HG03196 (cell line): ENCODE data around the gene BTLA.
"Not testable (repeated sequence)": the region's sequence is repeated elsewhere in the genome, so short reads cannot be mapped to it uniquely, and the experiment has no call there.

Experiments
- ATAC-seq: cut with Tn5 transposase; IDR thresholded peaks from one replicate; pipeline ENCODE4 v1.9.1; 2021; ENCODE audit not compliant: unreplicated experiment

The BTLA gene

GRCh38 chr3:112448939-112449338, 50.3 kb downstream of the BTLA start:
- ATAC-seq: no peak

DNA sequence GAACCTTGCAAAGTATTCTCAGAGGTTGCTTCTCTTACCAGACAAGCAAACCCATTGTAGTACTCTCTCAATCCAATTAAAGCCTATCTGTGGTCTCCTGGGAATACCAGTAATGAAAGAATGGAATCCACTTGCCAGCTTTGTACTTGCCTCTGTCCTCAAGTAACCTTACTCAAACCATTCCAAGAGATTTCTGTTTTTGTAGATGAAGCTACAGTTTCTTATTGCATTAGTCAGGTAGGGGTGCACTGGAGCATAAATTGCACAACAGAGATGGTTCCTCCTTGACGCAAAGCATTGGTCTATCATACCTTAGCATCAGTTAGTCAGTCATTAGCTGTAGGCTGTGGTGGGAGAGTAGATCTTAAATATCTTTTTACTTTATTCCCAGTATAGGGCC, 52.9 kb downstream of the BTLA start:
- no peak for ATAC-seq

- no peak for ATAC-seq
Observed at GRCh38 chr3:112445839-112446238, 53.4 kb downstream of the BTLA start.

- no peak for ATAC-seq
Observed at GRCh38 chr3:112437146-112438022, 61.9 kb downstream of the BTLA start.

DNA sequence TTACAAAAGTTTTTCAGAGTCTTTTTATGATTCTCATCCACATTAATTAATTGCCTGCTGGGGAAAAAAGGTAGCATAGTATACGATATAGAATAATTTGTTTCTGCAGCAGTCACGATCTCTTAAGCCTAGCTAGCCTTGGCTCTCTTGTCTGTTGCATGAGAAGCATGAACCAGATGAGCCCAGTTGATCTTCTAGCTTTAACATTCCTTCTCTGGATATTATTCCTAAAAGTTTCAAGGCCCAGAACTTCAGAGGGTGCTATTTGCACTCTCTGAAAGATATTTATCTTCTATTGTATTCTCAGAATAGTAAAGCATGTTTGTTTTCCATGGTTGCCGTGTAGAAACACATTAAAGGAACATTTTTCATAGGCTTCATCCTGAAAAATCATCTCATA, 69.3 kb downstream of the BTLA start:
- no peak for ATAC-seq

DNA sequence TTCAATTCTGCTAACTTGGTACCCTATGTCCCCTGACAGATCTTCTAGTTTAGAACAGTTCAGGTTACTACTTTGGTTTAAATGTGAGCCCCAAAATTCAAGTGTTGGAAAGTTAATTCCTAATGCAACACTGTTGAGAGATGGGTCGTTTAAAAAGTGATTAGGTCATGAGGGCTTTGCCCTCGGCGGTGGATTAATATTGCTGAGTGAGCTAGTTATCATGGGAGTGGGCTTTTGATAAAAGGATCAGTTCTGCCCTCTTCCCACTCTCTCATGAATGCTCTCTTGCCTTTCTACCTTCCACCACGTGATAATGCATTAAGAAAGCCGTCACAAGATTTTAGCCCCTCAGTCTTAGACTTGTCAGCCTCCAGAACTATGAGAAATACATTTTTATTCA, 72.1 kb downstream of the BTLA start:
- no peak for ATAC-seq

DNA sequence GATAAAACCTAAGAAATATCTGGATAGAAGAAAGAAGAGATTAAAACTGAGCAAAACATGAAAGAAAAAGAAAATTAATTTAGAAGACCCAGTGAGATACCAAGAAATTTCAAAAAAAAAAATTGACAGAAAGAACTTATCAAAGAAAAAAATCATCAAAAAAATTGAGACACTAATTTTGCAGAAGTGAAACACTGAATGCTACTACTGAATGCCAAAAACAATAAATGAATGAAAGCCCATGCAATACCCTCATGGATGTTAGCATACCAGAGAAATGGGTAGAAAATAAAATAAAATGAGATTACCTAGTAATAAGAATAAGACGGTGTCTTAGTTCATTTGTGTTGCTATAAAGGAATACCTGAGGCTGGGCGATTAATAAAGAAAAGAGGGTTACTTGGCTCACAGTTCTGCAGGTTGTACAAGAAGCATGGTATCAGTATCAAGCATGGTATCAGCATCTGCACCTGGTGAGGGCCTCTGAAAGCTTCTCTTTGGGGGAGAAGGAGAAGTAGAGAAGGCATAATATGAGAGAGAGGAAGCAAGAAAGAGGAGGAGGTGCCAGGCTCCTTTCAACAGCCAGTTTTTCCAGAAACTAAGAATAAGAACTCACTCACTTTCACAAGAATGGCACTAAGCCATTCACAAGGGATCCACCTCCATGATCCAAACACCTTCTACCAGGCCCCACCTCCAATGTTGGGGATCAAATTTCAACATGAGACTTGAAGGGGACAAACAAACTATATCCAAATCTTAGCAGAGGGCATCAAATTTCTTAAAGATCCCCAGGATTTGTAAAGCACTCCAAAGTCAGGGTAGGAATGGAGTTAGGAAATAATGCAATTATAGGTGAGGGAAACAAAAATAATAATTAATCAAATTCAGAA, 73.2 kb downstream of the BTLA start:
- no peak for ATAC-seq

DNA sequence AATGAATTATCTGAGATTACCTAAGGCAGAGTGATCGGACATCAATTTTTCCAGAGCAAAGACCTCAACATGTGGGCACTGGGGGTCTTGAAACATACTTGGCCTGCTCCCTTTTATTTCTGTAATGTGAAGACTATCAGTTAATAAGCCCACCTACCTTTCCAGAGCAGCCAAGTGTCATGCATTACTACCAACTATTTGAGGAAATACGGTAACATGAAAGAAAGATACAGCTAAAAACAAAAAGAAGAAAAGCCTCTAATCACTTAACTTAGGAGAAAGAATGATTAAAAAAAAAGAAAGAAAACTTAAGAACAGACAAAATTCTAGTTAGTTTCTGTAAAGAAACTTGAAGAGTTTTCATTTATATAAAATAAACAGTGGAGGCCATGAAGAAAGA, 73.9 kb downstream of the BTLA start:
- no peak for ATAC-seq

DNA sequence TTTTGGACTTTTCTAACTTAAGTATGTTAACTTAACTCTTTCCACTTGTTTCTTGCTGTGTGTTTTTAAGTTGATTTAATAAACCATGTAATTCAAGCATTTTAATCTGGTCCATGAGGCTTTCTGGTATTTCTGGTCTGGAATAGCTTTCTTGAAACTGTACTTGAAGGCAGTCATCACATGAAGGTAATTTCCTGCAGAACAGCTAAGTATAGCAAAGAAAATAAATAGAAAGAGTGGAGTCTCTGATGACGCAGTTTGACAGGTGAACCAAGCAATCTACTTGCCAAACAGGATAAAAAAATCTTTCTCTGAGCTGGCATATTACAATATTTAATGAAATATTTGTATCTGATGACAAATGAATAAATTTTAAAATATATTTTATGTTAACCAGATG, 74.9 kb downstream of the BTLA start:
- ATAC-seq: no peak

DNA sequence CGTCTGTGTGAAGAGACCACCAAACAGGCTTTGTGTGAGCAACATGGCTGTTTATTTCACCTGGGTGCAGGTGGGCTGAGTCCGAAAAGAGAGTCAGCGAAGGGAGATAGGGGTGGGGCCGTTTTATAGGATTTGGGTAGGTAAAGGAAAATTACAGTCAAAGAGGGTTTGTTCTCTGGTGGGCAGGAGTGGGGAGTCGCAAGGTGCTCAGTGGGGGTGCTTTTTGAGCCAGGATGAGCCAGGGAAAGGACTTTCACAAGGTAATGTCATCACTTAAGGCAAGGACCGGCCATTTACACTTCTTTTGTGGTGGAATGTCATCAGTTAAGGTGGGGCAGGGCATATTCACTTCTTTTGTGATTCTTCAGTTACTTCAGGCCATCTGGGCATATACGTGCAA, 76.4 kb downstream of the BTLA start:
- not testable (repeated sequence) for ATAC-seq

- ATAC-seq: not testable (repeated sequence)
Observed at GRCh38 chr3:112418526-112418925, 80.7 kb downstream of the BTLA start.

GRCh38 chr3:112417696-112418318, 81.5 kb downstream of the BTLA start:
- ATAC-seq: no peak

DNA sequence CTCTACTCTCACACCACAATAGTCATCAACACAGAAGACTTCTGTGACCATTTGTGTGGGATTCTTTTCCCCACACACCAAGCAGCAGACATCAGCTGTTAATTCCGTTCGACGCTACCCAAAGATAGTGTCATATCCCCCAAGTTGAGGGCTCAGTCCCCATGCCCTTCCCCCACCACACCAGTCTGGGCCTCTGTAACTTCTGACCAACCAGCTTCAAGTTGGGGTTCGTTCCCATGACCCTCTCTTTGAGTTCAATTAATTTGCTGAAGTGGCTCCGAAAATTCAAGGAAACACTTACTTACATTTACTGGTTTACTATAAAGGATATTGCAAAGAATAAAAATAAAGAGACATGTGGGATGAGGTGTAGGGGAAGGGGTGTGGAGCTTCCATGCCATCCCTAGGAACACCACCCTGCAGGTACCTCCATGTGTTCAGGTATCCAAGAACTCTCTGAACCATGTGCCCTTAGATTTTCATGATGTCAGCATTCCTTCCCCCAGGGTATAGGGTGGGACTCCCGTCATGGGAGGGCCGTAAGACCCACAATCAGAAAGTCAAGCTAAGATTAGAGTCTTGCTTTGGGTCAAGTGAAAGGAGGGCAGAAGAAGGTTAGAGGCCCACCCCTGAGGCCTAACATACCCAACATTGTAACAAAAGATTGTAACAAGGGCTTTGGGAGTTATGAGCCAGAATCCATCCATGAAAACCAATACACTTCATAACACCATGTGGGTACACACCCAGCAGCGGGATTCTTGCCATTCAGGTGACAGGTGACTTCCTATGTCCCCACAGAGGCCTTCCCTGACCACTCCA, 82.7 kb downstream of the BTLA start:
- no peak for ATAC-seq

GRCh38 chr3:112415390-112415789, 83.9 kb downstream of the BTLA start:
- no peak for ATAC-seq
